Neuron (in vitro differentiated cells): Measurements from ENCODE around the gene LRPAP1.
A peak's percentile ranks its signal among the peaks of the same experiment; 100 is the strongest.
"Not testable (repeated sequence)": the region's sequence is repeated elsewhere in the genome, so short reads cannot be mapped to it uniquely, and the experiment has no call there.

ENCODE experiments used
- H2AFZ ChIP-seq: one replicate; pipeline ENCODE4 v1.6.1; 2013; ENCODE audit warnings: low read depth, mild to moderate bottlenecking, inconsistent platforms, low read length, moderate library complexity
- H3K27me3 ChIP-seq: one replicate; pipeline ENCODE4 v1.6.1; 2013; ENCODE audit warnings: low read length; ENCODE audit not compliant: insufficient read depth
- H3K36me3 ChIP-seq: one replicate; pipeline ENCODE4 v1.6.1; 2013; ENCODE audit warnings: low read length; ENCODE audit not compliant: insufficient read depth
- H3K4me1 ChIP-seq: one replicate; pipeline ENCODE4 v1.6.1; 2013; ENCODE audit warnings: low read length; ENCODE audit not compliant: insufficient read depth
- H3K4me3 ChIP-seq: 2 replicates; pipeline ENCODE4 v1.5.1; 2013; ENCODE audit warnings: mild to moderate bottlenecking, low read length, moderate library complexity
- H3K9me3 ChIP-seq: one replicate; pipeline ENCODE4 v1.6.1; 2013; ENCODE audit warnings: low read length

Gene LRPAP1

GRCh38 chr4:3531879-3532750 lies at the start of gene LRPAP1:
TSS of gene LRPAP1 (minus strand) at chr4:3532422. CDS start at chr4:3532412, 10 bp downstream.
- H3K4me1 ChIP-seq = peaks cover 24% of the 10 kb centered on the region
- peaks cover 2% of the 10 kb centered on the region for H3K9me3 ChIP-seq
- peaks cover 18% of the 10 kb centered on the region for H3K36me3 ChIP-seq
- peak within 1 kb of the TSS; percentile 88 for H3K4me3 ChIP-seq
- peak within 1 kb of the TSS; percentile 58 for H2AFZ ChIP-seq
- no peaks in the 10 kb centered on the region for H3K27me3 ChIP-seq

- not testable (repeated sequence) for H2AFZ ChIP-seq, H3K9me3 ChIP-seq, H3K4me3 ChIP-seq, H3K36me3 ChIP-seq, H3K4me1 ChIP-seq, H3K27me3 ChIP-seq
Observed at GRCh38 chr4:3581334-3582090, 49.3 kb upstream of the LRPAP1 start.

GRCh38 chr4:3580859-3581258 lies 48.6 kb upstream of the LRPAP1 start:
- not testable (repeated sequence) for H3K36me3 ChIP-seq, H3K4me3 ChIP-seq, H3K9me3 ChIP-seq, H3K4me1 ChIP-seq, H3K27me3 ChIP-seq, H2AFZ ChIP-seq

GRCh38 chr4:3578527-3579144 lies 46.4 kb upstream of the LRPAP1 start:
- H3K27me3 ChIP-seq, H2AFZ ChIP-seq, H3K36me3 ChIP-seq, H3K4me1 ChIP-seq, H3K4me3 ChIP-seq, H3K9me3 ChIP-seq: not testable (repeated sequence)

GRCh38 chr4:3578052-3578451 lies 45.8 kb upstream of the LRPAP1 start:
- H3K9me3 ChIP-seq, H3K4me1 ChIP-seq, H3K4me3 ChIP-seq, H3K27me3 ChIP-seq, H2AFZ ChIP-seq, H3K36me3 ChIP-seq: not testable (repeated sequence)

GRCh38 chr4:3577208-3577892 lies 45.1 kb upstream of the LRPAP1 start:
- not testable (repeated sequence) for H3K36me3 ChIP-seq, H3K4me1 ChIP-seq, H3K27me3 ChIP-seq, H2AFZ ChIP-seq, H3K9me3 ChIP-seq, H3K4me3 ChIP-seq

GRCh38 chr4:3576533-3577207 lies 44.4 kb upstream of the LRPAP1 start:
- H3K36me3 ChIP-seq, H3K4me1 ChIP-seq, H3K4me3 ChIP-seq, H3K27me3 ChIP-seq, H3K9me3 ChIP-seq, H2AFZ ChIP-seq: not testable (repeated sequence)

- not testable (repeated sequence) for H3K36me3 ChIP-seq, H3K27me3 ChIP-seq, H3K9me3 ChIP-seq, H2AFZ ChIP-seq, H3K4me3 ChIP-seq, H3K4me1 ChIP-seq
Observed at GRCh38 chr4:3575426-3576369, 43.5 kb upstream of the LRPAP1 start.

- H3K4me3 ChIP-seq, H3K4me1 ChIP-seq, H3K27me3 ChIP-seq, H3K9me3 ChIP-seq, H3K36me3 ChIP-seq, H2AFZ ChIP-seq: not testable (repeated sequence)
Observed at GRCh38 chr4:3574865-3575264, 42.6 kb upstream of the LRPAP1 start.

GRCh38 chr4:3574346-3574745 lies 42.1 kb upstream of the LRPAP1 start:
- H3K4me3 ChIP-seq, H3K36me3 ChIP-seq, H2AFZ ChIP-seq, H3K4me1 ChIP-seq, H3K27me3 ChIP-seq, H3K9me3 ChIP-seq: not testable (repeated sequence)

GRCh38 chr4:3573131-3573530 lies 40.9 kb upstream of the LRPAP1 start:
- H3K4me1 ChIP-seq = no peaks in the 10 kb centered on the region
- no peaks in the 10 kb centered on the region for H3K9me3 ChIP-seq
- no peaks in the 10 kb centered on the region for H3K36me3 ChIP-seq
- no peak overlapping the region for H3K4me3 ChIP-seq
- peaks cover 7% of the 10 kb centered on the region for H3K27me3 ChIP-seq
- H2AFZ ChIP-seq = no peak overlapping the region

GRCh38 chr4:3572363-3572762 lies 40.1 kb upstream of the LRPAP1 start:
- Histone ChIP-seq H3K4me1 (no peaks in the 10 kb centered on the region), H3K4me3 (no peak overlapping the region), H3K9me3 (no peaks in the 10 kb centered on the region), H3K36me3 (no peaks in the 10 kb centered on the region), H2AFZ (no peak overlapping the region), H3K27me3 (peaks cover 7% of the 10 kb centered on the region)
